C4-2B (cell line): ENCODE measurements around the gene PMPCA.

Experiments
- H3K27ac ChIP-seq: fragments of 450-650 bp; 2 replicates; pipeline ENCODE4 v1.5.1; 2017
- ZFX ChIP-seq: fragments of 450-650 bp; IDR thresholded peaks from 2 replicates; pipeline ENCODE4 v1.6.1; 2017
- TF ChIP-seq, protein P1 (sequence below): fragments of 450-650 bp; conservative IDR thresholded peaks from 2 replicates; pipeline ENCODE4 v1.5.1; 2017; ENCODE audit warnings: mild to moderate bottlenecking

Gene PMPCA

GRCh38 chr9:136429683-136430491 lies 19.4 kb downstream of the PMPCA start:
- H3K27ac ChIP-seq = no peak overlapping the region
- no peak for TF ChIP-seq ZFX
- TF ChIP-seq, protein P1, sequence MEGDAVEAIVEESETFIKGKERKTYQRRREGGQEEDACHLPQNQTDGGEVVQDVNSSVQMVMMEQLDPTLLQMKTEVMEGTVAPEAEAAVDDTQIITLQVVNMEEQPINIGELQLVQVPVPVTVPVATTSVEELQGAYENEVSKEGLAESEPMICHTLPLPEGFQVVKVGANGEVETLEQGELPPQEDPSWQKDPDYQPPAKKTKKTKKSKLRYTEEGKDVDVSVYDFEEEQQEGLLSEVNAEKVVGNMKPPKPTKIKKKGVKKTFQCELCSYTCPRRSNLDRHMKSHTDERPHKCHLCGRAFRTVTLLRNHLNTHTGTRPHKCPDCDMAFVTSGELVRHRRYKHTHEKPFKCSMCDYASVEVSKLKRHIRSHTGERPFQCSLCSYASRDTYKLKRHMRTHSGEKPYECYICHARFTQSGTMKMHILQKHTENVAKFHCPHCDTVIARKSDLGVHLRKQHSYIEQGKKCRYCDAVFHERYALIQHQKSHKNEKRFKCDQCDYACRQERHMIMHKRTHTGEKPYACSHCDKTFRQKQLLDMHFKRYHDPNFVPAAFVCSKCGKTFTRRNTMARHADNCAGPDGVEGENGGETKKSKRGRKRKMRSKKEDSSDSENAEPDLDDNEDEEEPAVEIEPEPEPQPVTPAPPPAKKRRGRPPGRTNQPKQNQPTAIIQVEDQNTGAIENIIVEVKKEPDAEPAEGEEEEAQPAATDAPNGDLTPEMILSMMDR = no peak

- TF ChIP-seq, protein P1 = no peak
- TF ChIP-seq ZFX = no peak
- H3K27ac ChIP-seq = no peak overlapping the region
These were observed 20.3 kb downstream of the PMPCA start for GRCh38 chr9:136430588-136431234.

- H3K27ac ChIP-seq = no peak overlapping the region
- TF ChIP-seq, protein P1 = no peak
- TF ChIP-seq ZFX = no peak
These were observed 21.4 kb downstream of the PMPCA start for GRCh38 chr9:136431782-136432350.

DNA sequence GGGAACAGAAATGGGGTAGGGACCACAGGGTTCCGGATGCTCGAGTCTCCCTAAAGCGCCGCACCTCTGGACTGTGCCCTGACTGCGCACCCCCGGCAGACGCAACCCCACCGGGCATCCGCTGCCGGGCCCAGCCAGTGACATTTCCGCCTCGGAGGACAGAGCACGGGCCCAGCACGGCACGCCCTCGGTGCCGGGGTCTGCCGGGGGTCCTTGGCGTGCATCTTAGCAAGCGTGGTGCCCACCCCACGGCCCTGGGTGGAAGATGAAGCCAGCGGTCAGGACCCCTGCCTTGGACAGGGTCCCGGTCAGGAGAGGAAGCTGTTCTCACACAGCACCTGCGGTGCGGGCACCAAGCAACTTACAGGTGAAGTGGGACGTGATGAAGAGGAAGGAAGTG lies 22.1 kb downstream of the PMPCA start:
- TF ChIP-seq, protein P1 = no peak
- TF ChIP-seq ZFX = no peak
- no peak overlapping the region for H3K27ac ChIP-seq

DNA sequence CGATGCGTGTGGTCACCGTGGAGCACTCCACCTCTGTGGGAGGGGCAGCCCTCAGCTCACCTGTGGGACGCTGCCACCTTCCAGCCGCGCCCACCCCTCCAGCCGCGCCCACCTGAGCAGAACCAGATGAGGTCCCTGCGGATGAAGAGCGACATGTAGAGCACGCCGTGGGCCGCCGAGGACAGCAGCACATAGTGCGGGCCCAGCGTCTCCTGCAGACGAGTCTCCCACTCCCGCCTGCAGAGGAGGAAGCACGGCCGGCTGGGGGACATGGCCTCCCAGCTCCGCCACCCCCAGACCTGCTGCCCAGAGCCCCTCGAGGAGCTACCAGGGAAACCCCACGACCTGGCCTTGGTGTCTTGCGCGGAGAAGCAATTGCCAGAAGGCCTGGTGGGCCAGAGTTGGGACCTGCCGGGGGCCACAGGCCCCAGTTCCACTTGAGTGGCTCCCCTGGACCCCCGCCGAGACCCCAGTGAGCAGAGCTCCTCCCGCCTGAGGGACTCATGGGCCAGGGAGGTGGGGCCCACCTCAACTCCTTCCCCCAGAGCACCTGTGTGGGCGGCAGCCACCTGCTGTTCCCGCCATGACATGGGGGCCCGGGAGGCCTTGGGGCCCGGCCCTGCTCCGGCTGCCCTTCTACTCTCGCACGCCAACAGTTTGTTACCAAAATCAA lies 22.7 kb downstream of the PMPCA start:
- no peak overlapping the region for H3K27ac ChIP-seq
- TF ChIP-seq, protein P1 = no peak
- no peak for TF ChIP-seq ZFX

DNA sequence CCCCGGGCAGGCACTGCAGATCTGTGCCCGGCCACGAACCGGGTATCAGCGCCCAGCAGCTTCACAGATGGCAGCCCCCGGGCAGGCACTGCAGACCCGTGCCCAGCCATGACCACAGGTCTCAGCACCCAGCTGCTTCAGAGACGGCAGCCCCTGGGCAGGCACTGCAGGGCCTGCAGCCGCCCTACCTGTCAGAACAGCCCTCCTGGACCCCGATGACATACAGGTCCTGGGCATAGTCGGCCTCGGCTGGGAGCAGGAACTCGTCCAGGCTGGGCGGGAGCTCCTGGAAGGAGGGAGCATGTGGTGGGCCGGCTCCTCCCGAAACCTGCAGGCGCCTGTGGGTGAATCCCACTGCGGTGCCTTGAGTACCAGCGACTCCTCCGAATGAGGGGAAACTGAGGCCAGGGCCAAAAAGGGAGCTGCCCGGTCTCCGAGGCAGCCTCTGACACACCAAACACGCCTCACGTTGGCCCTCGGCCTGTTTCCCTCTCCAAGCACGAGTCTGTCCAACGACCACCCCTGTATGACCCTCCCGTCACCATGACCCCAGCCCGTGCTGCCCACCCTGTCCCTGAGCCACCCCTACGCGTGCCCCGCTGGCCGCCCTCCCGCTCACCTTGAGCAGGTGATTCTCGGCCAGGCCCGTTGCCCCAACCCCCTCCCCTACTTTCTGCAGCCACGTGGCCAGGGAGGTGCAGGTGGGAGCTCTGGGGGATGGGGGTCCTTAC lies 23.6 kb downstream of the PMPCA start:
- TF ChIP-seq ZFX = no peak
- TF ChIP-seq, protein P1 = no peak
- no peak overlapping the region for H3K27ac ChIP-seq
